ENCODE measurements around the gene IER5.

The IER5 gene

DNA sequence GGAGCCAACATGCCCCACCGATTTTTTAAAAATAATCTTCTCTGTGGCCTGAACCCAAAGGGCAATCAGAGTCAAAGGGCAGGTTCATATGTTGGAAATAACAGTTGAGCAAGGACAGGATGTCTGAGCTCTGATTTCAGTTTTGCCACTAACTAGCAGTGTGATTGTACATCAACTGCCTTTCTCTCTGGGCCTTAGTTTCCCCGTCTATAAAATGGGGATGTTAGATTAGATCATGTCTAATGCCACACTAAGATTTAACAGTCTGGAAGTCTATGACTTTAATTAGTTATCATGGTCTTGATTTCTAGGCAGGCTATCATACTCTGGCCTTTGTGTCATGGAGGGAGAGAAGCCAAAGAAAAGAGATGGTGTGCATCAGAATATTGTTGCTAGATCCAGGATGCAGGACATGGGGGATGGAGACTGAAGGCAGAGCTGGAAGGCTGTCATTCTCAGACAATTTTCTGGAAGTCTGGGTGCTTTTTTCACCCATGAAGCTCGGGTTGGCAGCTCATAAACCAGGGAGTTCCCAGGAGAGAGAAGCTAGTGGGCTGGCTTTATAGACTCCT lies 28.4 kb downstream of the IER5 start:
- no peak for DNase-seq

DNA sequence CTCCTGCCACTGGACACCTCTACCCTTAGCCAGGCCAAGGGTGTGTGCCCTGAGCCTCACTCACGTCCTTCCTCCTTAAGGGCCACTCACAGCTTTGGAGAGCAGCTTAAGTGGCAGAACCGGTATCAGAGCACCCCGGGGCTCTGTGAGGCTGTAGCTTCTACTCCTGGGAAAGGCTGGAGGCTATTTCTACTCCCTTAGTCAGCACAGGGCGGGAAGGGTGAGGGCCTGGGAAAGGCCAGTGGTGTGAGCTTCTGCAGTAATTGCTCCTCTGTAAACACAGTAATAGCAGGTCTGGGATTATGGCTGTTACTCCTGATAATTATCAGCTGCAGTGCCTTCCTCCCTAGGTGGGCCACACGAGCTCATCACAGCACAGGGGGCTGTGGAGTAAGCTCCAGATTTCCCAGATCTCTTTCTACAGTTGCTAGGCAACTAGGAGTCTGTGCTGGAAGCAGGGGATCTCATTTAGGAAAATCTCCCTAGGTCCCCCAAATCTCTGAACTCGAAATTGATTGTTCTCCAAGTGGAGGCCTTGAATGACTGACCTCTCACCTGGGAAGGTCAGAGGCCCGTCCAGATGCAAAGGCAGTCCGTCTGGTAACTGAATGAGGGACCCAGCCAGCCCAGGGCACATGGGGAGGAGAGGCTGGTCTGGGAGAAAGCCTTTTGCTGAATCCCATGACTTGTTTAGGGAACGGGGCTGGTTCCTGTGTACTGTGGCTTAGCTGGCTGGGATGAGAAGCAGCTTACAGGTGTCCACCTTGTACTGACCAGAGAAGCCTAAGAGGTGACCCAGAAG lies 29.3 kb downstream of the IER5 start:
- no peak for DNase-seq

DNA sequence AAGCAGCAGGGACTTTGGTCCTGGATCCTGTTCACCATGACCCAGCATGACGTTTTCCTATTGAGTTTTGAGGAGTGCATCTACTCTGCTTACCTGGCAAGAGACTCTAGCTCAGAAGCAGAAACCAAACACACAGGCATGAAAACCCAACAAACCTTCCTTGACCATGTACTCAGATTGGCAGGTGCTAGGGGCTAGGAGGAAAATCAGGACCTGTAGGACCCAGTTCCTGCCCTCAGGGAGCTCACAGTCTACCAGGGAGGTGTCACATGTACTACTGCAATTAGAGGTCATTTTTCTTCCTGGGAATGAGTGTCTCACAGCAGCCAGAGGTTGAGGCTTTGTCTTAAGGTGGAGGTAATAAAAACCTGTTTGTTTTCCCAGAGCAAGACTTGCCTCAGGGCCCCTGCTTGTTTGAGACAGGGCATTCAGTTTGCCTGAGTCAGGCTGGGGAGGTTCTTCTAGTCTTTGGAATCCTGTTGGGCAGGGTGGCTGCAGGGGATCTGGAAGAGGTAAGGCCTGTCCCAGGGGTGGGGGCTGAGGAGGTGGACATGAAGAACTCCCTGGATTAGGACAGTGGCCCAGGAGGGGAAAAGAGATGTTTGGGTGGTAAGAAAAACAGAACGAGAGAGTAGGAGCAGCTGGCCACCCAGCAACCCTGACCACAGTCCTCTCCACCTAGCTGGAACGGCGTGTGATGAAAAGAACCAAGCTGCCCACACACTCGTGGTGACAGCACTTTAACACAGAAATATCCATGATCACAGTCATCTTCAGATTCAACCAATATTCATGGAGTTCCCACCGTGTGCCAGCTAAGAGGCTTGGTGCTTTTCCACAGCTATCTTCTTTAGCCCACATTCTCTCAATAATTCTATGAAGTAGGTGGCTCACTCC lies 30.8 kb downstream of the IER5 start:
- no peak for DNase-seq

DNA sequence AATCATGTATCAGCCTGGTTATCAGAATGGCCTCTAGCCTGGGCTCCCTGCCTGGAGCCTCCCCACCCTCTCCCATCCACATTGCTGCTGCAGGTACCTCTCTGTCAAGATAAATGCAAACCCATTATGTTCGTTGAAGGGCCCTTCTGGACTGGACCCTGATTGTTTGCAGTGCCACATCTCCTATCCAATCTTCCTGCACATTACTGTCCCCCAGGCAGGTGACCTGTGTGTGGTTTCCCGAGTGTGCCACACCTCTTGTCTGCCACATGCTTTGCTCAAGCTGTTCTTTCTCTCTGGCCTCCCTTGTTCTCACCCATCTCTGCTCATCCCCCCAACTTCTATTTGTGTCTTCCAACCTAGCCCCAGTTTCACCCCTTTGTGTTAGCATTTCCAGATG lies 32.4 kb downstream of the IER5 start:
- no peak for DNase-seq

DNA sequence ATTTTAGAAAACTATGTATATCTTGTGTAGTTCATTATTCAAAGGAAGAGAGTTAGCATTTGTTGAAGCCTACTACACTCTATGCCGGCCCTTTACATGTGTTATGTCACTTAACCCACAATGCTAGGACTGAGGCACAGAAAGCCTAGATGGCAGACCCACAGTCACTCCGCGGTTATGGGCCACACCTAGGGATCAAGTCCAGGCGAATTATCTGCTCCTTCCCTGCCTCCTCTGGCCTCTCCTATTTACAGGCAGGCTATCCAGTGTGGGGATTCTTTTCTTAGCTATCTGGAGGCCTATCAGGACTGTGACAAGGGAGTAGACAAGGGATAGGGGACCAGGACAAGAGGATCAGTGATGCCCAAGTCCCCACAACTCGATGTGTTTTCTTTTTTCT lies 33.0 kb downstream of the IER5 start:
- no peak for DNase-seq

DNA sequence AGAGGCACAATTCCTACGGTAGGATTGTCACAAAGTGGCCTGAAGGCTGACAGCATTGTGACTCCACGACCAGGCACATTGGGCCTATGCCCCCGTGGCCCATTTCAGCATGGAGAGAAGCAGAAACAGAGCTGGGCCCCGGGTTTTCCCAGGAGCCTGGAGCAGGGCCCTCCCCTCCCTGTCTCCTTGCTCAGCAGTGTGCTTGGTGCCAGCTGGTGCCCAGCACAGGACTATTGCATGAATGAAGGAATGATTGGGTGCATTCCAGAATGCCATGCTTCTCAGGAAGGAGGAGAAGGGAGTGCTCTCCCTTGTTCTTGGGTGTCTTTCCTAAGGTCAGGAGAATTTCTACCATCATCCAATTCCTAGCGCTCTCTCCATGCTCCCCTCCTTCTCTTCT lies 33.7 kb downstream of the IER5 start:
- no peak for DNase-seq

DNA sequence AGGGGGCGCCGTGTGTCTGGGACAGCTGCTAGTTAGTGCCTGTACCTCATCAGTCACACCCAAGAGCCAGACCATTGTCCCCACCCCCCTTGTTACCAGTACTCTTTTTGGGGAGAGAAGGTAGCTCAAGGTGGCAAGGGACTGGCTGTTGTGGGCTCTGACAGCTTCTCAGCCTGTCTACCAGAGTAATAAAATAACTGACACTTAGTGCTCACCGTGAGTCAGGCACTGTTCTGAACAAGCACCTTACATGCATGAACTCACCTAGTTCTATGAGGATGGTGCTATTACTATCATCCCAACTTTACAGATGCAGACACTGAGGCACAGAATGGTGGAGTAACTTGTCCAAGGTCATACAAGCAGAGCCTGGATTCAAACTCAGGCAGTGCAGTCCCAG lies 34.7 kb downstream of the IER5 start:
- DNase-seq = no peak

DNA sequence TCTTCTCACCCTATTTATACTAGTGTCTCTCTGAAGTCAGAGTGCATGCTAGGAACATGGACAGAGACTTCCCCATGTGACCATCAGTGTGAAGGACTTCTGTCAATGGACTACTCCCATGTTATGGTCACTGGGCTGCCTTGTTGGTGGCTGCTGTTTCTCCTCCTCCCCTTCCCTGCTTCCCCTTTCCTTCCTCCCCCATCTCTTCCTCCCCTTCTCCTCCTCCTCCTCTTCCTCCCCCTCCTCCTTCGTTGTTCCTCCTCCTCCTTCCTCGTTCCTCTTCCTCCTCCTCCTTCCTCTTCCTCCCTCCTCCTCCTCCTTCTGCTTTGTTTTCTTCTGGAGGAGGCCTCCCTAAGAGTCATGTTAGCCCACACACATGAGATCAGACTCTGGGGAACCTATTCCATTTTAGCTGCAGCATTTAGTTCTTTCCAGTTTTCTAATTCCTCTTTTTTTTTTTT lies 35.8 kb downstream of the IER5 start:
- no peak for DNase-seq

DNA sequence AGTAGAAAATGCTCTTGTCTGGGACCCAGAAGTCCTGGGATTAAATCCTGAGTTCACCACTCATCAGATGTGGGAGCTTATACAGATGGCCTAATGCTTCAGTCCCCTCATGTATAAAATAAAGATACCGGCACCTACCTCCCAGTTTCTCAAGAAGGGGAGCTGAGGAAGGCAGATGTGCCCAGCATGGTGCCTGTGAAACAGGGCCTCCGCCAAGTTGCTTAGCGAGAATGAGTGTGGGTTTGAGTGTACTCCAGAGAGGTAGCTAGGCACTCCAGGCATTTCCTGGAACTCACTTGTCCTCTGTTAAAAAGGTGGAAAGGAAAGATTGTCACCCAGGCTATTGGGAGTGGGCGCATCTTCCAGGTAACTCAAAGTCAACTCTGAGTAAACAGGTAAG lies 37.8 kb downstream of the IER5 start:
- DNase-seq = no peak

DNA sequence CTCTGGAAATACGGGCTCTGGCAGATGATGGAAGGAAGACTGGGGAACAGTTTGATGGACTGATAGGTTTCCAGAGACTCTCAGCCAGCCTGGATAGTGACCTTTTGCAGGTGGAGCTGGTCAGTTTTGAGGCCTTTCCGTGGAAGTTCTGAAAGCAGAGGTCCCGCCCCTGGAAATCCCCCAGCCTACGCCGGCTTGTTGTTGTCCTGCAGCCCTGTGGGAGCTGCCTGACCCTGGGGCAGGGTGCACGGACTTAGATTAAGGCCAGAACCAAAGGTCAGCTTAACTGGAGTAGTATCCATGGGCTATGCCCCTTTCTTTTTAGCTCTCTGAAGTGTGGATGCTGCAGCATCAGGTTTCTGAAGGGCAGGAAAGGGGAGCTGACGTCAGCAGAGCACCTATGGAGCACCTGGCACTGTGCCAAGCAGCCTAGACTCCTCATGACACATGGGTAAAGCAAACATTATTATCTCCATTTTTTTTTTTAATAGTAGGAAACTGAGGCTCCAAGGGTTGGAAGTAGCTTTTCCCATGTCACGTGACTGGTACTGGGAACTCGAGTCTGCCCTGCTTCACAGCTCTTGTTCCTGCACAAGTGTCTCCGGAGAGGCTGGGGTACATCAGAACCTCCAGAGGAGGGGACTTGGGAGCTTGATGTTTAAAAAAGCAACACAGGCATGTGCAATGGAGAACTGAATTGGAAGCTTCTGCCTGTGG lies 38.5 kb downstream of the IER5 start:
- DNase-seq = no peak

DNA sequence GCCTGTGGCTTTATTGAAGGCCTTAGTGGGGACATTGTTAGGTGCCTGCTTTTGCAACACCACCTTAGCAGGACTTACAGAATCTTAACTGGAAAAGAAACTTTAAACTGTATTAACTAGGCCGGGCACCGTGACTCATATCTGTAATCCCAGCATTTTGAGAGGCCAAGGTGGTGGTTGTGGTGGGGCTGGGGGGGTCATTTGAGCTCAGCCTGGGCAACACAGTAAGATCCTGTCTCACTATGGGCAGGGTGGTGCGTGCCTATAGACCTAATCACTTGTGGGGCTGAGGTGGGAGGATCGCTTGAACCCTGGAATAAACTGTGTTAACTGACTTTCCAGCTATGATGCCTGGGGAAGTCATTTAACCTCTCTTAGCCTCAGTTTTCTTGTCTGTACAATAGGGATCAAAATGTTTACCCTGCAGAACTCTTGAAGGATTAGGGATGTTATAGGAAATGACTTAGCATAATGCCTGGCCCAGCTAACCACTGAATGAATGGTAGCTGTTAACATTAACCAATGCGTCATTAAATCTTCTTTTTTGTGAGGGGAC lies 39.5 kb downstream of the IER5 start:
- no peak for DNase-seq

DNA sequence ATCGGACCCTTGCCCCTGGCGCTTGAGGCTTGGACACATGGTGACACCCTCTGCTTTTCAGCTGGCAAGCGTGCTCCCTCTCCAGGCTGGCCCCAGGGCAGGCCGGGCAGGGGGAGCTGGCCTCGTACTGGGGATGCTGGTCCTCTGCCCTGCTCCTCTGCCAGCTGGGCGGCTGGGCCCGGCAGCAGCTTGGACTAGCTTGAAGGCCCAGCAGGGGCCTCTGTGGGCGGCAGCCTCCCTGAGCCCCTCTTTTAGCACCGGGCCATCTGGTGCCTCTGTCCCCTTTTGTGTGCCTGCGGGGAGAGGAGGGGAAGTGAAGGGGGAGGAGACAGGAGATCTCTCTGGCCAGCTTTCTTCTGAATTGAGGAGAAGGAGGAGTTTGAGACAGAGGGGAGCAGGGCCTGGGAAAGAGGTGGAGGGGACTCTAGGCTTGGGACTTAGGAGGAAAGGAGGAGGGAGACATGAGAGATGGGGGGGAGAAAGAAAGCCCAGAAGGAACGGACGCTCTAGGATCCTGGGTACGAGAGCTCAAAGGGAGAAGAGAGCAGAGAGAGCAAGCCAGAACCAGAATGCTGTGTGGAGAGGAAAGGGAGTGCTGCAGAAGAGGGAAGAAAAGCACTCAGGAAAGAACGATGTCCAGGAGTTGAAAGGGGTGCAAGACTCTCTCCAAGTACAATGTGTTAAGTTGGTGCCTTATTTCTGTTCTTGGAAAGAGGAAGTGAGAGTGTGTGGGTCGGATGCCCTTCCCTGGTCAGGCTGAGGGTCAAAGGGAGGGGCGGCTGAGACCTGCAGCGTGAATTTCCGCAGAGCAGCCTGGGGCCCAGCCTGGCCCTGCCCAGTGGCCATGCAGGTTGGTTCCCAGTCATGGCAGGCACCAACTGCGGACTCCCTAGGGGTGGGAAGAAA lies 40.3 kb downstream of the IER5 start:
- no peak for DNase-seq

DNA sequence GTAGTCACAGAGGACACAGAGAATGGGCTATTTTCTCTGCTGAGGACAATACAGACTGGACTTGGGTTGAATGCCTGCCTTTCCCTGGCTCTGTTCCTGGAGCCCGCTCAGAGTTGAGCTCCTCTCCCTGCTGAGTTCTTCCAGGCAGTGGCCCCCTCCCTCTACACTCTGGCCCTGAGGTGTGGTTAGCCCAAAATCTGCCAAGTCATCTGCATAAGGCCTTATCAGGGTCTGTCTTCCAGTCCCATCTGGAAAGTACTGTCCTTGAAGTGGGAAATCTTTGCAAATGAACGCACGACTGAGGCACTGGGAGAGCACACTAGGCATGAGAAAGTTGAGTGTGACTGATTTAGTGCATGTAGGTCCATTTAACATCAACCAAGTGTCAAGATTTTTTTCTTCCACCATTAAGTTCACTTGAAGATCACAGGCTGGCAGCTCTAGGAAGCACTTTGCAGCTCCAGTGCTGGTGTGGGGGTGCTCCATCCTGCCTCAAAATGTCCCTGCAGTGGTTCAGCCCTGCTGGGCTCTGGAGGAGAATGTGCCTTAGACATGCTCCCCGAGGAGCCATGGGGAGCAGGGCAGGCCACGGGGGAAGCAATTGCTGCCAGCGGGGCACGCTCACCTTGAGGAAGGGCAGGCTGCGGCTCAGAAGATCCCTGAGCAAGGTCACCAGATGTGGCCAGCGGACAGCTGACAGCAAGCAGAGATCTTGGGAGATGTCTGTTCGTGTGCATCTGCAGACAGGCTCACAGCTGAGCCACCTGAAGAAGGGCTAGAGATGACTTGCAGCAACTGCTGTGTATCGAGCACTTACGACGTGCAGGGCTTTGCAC lies 41.5 kb downstream of the IER5 start:
- DNase-seq = no peak

DNA sequence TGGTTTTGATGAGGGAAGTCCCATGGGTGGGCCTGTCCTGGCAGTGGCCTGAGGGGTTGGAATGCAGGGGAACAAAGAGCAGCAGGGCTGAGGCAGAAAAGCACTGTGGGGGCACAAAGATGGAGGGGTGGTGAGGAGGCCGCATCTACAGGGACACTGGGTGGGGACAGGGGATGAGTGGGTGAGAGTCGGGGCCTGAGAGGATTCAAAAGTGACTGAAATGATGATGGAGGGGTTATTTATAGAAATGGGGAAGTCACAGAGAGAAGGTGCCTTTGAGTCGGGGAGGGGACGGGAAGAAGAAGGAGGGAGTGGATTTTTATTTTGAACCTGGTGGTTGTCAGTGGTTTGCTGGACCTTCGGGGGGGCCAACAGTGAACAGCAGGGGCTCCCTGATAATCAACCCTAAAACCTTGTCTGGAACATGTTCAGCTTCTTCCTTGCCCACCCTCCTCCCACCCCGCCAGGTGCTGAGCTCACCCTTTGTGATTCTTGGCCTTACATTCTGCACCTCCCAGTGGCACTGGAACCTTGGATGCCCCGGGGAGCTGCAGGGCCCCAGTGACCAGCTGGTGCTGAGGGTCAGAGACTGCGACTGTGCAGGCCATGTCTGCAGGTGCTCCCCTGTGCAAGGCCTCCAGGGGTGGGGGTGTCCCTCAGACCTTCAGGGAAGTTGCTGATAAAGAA lies 42.9 kb downstream of the IER5 start:
- no peak for DNase-seq

DNA sequence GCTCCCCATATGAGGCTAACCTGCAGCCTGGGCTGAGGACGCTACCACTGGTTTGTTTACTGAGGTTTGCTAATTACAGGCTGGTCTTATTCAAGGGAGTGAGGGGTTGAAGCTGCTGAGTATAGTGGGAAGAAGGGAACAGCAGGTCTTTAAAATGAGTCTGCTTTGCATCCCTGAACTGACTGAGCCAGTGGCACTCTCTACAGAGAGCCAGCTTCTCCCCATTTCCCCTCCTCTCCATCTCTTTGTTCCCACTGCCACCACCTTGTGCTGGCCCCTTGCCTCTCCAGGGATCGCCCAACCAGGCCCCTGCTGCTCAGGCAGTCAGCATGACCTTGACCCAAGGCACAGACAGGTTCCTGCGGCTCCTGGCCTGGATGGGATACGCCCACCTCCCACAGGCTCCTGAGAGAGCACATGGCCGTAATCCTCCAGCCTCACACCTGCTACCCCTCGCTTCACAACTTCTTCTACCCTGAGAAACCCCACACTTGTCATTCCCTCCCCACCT lies 45.0 kb downstream of the IER5 start:
- no peak for DNase-seq

DNA sequence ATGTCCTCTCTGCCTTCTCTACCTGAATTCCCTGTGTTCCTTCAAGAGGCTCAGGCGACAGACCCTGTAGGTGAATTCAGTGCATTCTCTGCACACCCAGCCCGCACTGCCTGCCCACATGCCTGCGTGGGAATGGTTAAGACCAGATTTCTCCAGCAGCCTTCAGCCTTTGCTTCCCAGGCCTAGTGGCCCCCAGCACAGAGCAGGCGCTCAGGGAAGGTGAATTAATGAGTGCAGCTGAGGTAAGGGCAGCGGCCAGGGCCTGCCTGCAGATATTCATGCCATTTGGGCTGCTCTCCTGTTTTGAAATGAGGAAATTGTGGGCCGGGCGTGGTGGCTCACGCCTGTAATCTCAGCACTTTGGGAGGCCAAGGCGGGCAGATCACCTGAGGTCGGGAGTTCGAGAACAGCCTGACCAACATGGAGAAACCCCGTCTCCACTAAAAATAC lies 45.5 kb downstream of the IER5 start:
- DNase-seq = no peak

DNA sequence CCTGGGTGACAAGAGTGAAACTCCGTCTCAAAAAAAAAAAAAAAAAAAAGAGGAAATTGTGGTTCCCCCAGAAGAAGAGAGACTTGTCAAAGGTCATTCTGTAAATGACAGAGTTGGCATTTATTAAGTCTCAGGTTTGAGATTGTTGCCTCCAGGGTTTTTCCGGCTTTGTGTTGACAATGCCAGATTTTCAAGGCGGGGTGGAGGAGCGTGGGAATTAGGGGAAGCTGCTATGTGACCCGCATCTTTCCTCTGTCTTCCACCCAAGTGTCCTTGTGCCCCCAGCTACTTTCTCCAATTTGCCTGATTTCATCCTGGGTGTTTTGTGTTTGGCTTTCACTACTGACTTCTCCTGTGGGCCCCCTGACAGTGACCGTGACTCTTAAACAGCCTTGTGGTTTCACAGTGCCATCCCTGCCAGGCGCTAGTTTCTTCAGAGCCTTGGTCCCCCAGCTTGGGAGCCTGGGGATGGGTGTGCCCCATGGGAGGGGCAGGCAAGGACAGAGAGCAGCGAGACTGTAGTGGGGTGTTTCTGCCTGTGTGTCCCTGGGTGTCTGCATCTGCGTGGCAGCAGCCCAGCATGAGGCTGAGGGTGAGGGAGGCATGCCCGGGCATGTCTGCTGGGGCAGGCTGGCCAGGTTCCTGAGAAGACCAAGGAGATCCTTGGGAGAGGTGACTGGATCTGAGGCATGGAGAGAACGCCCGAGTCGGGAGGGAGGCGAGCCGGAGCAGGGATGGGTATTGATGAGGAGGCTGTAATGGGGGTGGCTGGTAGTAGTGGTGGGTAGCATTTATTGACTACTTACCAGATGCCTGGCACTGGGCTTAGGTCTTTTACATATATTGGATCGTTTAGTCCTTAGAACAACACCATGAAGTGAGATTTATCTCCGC lies 46.3 kb downstream of the IER5 start:
- peak; percentile 37 for DNase-seq

DNA sequence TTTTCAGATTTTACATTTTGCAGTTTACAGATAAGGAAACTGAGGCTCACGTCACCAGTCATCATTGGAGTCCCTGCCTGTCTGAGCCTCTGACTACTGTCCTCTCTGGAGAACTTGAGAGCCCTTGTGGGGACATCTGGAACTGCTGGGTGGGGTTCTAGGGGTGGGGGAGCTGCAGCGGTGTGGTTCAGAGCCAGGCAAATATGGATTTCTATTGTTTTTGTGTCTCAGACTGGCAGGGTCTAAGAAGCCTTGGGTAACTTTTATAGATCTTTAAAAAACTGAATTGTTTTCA lies 46.9 kb downstream of the IER5 start:
- DNase-seq = no peak
